ENCODE results near the gene IFNB1. TPM values are rescaled to one million over a fixed set of nuclear protein-coding genes. Genes with fewer than 3 reads are reported as not detected.

IFNB1 gene
- total and polyA plus RNA-seq, 12 donors, result not detected

DNA sequence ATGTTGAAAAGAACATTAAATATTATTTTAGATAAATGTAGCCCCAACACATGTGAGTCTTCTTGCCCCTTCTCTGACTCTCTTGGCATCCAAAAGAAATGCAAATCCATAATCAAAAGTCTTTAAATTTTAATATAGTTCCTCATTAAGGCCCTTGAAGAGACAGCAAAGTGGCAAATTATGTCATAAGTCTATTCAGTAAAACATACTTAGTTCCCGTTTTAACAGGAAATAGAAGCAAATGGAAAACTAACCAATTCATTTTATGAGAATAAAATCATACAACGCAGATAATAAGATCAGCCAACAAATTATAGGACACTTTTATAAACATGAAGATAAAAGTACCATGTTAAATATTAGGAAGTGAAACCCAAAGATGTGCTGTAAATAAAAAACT lies 20.1 kb upstream of the IFNB1 start:
- Histone ChIP-seq H3K4me1 (replicated peaks in 1 of 2) (peaks cover 5 to 17% of the 10 kb centered on the region in 2 donors), H3K27ac (no peak overlapping the region), H3K27me3 (no peaks in the 10 kb centered on the region), H3K36me3 (replicated peaks in 1 of 2) (no peaks in the 10 kb centered on the region), H3K4me3 (no peak overlapping the region), H3K9me3 (replicated peaks in 1 of 3) (no peaks in the 10 kb centered on the region)
- WGBS, 4 donors, result 67 to 76% (median 75%) methylated on average over 2 of the region's 2 CpGs
- DNase-seq, result no peak
- intact Hi-C loops (cut with DNase I), result no loop called here
- no peak for TF ChIP-seq POLR2A (IDR thresholded peaks at IDR 0.05)
- TF ChIP-seq, protein P1, sequence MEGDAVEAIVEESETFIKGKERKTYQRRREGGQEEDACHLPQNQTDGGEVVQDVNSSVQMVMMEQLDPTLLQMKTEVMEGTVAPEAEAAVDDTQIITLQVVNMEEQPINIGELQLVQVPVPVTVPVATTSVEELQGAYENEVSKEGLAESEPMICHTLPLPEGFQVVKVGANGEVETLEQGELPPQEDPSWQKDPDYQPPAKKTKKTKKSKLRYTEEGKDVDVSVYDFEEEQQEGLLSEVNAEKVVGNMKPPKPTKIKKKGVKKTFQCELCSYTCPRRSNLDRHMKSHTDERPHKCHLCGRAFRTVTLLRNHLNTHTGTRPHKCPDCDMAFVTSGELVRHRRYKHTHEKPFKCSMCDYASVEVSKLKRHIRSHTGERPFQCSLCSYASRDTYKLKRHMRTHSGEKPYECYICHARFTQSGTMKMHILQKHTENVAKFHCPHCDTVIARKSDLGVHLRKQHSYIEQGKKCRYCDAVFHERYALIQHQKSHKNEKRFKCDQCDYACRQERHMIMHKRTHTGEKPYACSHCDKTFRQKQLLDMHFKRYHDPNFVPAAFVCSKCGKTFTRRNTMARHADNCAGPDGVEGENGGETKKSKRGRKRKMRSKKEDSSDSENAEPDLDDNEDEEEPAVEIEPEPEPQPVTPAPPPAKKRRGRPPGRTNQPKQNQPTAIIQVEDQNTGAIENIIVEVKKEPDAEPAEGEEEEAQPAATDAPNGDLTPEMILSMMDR (IDR thresholded peaks at IDR 0.05), result no peak

DNA sequence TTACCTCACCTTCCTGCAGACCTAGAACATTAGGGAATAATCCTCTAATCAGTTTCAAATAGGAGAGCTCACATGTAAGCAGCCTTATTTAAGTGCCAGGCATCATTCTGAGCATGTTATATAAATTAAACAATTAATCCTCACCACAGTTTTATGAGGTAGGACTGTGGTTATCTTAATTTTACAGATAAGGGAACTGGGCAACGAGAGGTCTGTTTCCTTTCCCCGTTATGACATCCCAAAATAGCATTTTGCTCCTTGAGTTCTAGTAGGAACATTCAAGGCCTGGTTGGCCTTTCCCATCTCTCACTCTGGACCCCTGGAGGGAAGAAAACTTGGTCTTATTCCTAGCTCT lies 19.1 kb upstream of the IFNB1 start:
- Histone ChIP-seq H3K36me3 (replicated peaks in 1 of 2) (no peaks in the 10 kb centered on the region), H3K4me3 (no peak overlapping the region), H3K27me3 (no peaks in the 10 kb centered on the region), H3K27ac (peak overlapping the region in 2 of 5 donors; percentile 10 to 27), H3K4me1 (replicated peaks in 1 of 2) (peaks cover 5 to 17% of the 10 kb centered on the region in 2 donors), H3K9me3 (replicated peaks in 1 of 3) (no peaks in the 10 kb centered on the region)
- intact Hi-C loops (cut with DNase I), result no loop called here
- DNase-seq, result no peak
- WGBS, 4 donors, result 27 to 54% (median 42%) methylated on average over 2 of the region's 2 CpGs
- TF ChIP-seq, protein P1 (IDR thresholded peaks at IDR 0.05), result no peak
- TF ChIP-seq POLR2A (IDR thresholded peaks at IDR 0.05), result no peak

- peak in 2 of 7 donors; percentile 7 to 12 for DNase-seq
- Histone ChIP-seq H3K9me3 (replicated peaks in 1 of 3) (no peaks in the 10 kb centered on the region), H3K27me3 (no peaks in the 10 kb centered on the region), H3K36me3 (replicated peaks in 1 of 2) (no peaks in the 10 kb centered on the region), H3K27ac (peak overlapping the region in 2 of 5 donors; percentile 10 to 27), H3K4me3 (peak overlapping the region in 1 of 4 donors; percentile 43), H3K4me1 (replicated peaks in 1 of 2) (peaks cover 5 to 17% of the 10 kb centered on the region in 2 donors)
- 42 to 45% (median 44%) methylated on average over 6 of the region's 6 CpGs for WGBS, 4 donors
- intact Hi-C loops (cut with DNase I), result no loop called here
- no peak for TF ChIP-seq POLR2A (IDR thresholded peaks at IDR 0.05)
- TF ChIP-seq, protein P1 (IDR thresholded peaks at IDR 0.05), result no peak
These were observed 18.6 kb upstream of the IFNB1 start for GRCh38 chr9:21096172-21096900.

- peak overlapping the region in 1 of 5 donors; percentile 10 for H3K27ac ChIP-seq
- intact Hi-C loops (cut with DNase I), result no loop called here
These were observed 17.8 kb upstream of the IFNB1 start for GRCh38 chr9:21095561-21095960.

More at GRCh38 chr9:21095561-21095960, 17.8 kb upstream of the IFNB1 start:
- Histone ChIP-seq H3K36me3 (replicated peaks in 1 of 2) (no peaks in the 10 kb centered on the region), H3K4me3 (no peak overlapping the region), H3K4me1 (replicated peaks in 1 of 2) (peaks cover 5 to 17% of the 10 kb centered on the region in 2 donors), H3K27me3 (no peaks in the 10 kb centered on the region), H3K9me3 (replicated peaks in 1 of 3) (no peaks in the 10 kb centered on the region)
- DNase-seq, result no peak
- TF ChIP-seq, protein P1 (IDR thresholded peaks at IDR 0.05), result no peak
- no peak for TF ChIP-seq POLR2A (IDR thresholded peaks at IDR 0.05)

All from adrenal gland (tissue), 12 donors.